ENCODE measurements around the gene STIMATE.

Gene STIMATE

GRCh38 chr3:52893723-52894122, 3.6 kb downstream of the STIMATE start:
- no peak for DNase-seq (ENCODE audit: low read depth)

- DNase-seq (ENCODE audit: low read depth): no peak
Measured at GRCh38 chr3:52892625-52893311, 4.6 kb downstream of the STIMATE start.

- DNase-seq (ENCODE audit: low read depth): no peak
Measured at GRCh38 chr3:52892290-52892624, 5.1 kb downstream of the STIMATE start.

GRCh38 chr3:52891615-52892081, 5.7 kb downstream of the STIMATE start:
- no peak for DNase-seq (ENCODE audit: low read depth)

GRCh38 chr3:52891164-52891563, 6.2 kb downstream of the STIMATE start:
- DNase-seq (ENCODE audit: low read depth): no peak

- DNase-seq (ENCODE audit: low read depth): no peak
Measured at GRCh38 chr3:52890735-52891134, 6.6 kb downstream of the STIMATE start.

- DNase-seq (ENCODE audit: low read depth): no peak
Measured at GRCh38 chr3:52889901-52890300, 7.4 kb downstream of the STIMATE start.

GRCh38 chr3:52887166-52887565, 10.2 kb downstream of the STIMATE start:
- no peak for DNase-seq (ENCODE audit: low read depth)

- DNase-seq (ENCODE audit: low read depth): no peak
Measured at GRCh38 chr3:52886049-52886730, 11.2 kb downstream of the STIMATE start.

GRCh38 chr3:52882377-52882776, 15.0 kb downstream of the STIMATE start:
- DNase-seq (ENCODE audit: low read depth): no peak

- DNase-seq (ENCODE audit: low read depth): no peak
Measured at GRCh38 chr3:52881871-52882270, 15.5 kb downstream of the STIMATE start.

GRCh38 chr3:52880474-52880873, 16.9 kb downstream of the STIMATE start:
- DNase-seq (ENCODE audit: low read depth): no peak

GRCh38 chr3:52880047-52880446, 17.3 kb downstream of the STIMATE start:
- no peak for DNase-seq (ENCODE audit: low read depth)

GRCh38 chr3:52879581-52879980, 17.8 kb downstream of the STIMATE start:
- DNase-seq (ENCODE audit: low read depth): no peak

- DNase-seq (ENCODE audit: low read depth): no peak
Measured at GRCh38 chr3:52879090-52879489, 18.3 kb downstream of the STIMATE start.

GRCh38 chr3:52877085-52877484, 20.3 kb downstream of the STIMATE start:
- no peak for DNase-seq (ENCODE audit: low read depth)

- DNase-seq (ENCODE audit: low read depth): no peak
Measured at GRCh38 chr3:52874864-52875587, 22.3 kb downstream of the STIMATE start.

GRCh38 chr3:52874160-52874701, 23.1 kb downstream of the STIMATE start:
- no peak for DNase-seq (ENCODE audit: low read depth)

GRCh38 chr3:52873433-52874159, 23.8 kb downstream of the STIMATE start:
- no peak for DNase-seq (ENCODE audit: low read depth)

GRCh38 chr3:52872245-52872644, 25.1 kb downstream of the STIMATE start:
- no peak for DNase-seq (ENCODE audit: low read depth)

GRCh38 chr3:52871761-52872160, 25.6 kb downstream of the STIMATE start:
- DNase-seq (ENCODE audit: low read depth): no peak

- no peak for DNase-seq (ENCODE audit: low read depth)
Measured at GRCh38 chr3:52870471-52870870, 26.9 kb downstream of the STIMATE start.

Measured in stimulated activated CD8-positive, alpha-beta memory T cell treated with anti-CD3 and anti-CD28 coated beads, Interleukin-15, amount 100 ng/mL, for 1 hour (primary cell).